Stimulated activated CD4-positive, alpha-beta T cell treated with anti-CD3 and anti-CD28 coated beads, Interleukin-1b, Interleukin-23, amount 100 ng/mL, for 4 hours (primary cell): ENCODE measurements around the gene PAIP1.
A peak's percentile ranks its signal among the peaks of the same experiment; 100 is the strongest.
"Not testable (repeated sequence)": the region's sequence is repeated elsewhere in the genome, so short reads cannot be mapped to it uniquely, and the experiment has no call there.

Experiments used
- DNase-seq, 2 donors: peaks; one replicate each; pipeline ENCODE4 v3.0.0-alpha.2; 2020; ENCODE audit warnings: low read depth in 2 of 2

PAIP1 gene

GRCh38 chr5:43571237-43571636 is 14.4 kb upstream of the PAIP1 start:
- no peak for DNase-seq

DNA sequence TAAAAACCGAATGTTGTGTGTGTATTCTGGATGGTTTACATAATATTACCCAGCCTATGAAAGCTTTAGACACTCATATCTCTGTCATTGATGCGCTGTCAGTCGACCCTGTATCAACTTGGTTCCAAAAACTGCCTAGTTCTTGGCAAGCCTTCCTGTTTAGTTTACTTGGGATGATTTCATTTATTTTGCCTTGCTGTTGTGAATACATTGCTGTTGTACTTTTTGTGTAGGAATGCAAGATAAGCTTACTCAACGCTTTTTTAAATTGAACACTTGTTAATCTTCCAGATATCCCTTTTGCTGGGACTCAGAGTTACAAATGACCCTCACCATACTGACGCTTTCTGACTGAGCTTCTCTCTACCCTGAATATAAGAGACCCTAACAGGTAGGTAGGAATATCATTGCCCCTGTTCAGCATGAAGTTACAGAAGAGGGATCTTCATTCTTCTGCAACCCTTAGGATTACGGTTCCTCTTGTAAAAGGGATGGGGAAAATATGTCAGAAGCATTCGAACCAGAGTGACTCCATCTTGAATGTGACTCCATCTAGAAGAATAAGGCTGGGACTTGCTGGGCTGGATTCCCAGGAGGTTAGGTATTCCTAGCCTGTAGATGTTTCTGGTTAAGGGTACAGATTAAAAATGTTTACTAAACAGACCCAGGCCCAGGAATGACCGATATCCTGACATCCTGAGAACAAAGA is 13.7 kb upstream of the PAIP1 start:
- no peak for DNase-seq

DNA sequence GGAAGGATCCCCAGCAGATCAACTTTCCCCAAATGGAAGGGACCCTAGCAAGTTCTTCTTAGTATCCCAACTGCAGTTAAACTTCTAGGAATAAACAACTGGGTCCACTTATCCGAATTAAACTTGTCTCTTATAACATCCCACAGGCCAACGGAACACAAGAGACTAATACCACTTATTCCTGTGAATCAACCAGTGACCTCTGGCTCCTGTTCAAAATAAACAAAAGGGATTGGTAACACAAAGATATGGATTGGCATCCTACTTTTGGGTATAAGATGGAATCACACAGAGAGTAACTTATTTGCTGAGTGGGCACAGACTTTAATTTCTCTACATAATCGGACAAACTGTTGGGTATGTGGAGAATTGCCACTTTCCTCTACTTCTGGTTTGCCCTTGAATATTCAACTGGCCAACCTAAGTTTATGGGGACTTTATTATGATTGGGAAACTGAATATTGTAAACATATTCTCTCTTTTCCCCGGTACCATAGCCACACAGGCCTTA is 12.4 kb upstream of the PAIP1 start:
- no peak for DNase-seq

- DNase-seq: no peak
Observed at GRCh38 chr5:43567967-43568366, 11.1 kb upstream of the PAIP1 start.

DNA sequence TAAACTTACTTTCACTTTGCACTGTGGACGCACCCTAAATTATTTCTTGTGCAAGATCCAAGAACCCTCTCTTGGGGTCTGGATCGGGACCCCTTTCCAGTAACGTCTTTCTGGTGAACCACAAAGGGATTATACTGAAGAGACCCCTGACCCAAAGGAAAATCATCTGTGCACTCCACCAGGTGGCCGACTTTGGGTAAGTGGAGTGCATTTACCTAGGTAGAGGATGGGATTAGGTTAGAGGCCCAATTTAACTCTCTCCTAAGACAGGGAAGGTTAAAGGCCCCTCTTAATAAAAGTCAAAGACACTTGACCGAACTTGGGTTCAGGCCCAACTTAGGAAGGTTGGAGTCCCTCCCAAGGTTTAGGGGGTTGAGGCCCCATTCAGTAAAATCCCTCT is 8.2 kb upstream of the PAIP1 start:
- DNase-seq: no peak

- no peak for DNase-seq
Observed at GRCh38 chr5:43564289-43564850, 7.5 kb upstream of the PAIP1 start.

GRCh38 chr5:43563321-43563720 is 6.4 kb upstream of the PAIP1 start:
- DNase-seq: no peak

DNA sequence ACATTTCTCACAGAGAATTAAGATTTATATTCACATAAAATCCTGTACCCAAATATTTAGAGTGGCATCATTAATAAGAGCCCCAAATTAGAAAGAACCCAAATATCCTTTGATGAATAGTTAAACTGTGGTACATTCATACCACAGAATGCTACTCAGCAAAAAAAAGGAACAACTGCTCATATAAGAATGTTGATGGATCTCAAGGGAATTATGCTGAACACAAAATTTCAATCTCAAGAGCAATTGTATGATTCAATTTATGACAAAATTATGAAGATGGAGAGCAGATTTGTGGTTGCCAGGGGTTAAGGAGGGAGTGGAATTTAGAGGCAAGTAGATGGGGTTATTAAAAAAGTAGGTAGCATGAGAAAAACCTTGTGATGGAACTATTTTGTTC is 4.5 kb upstream of the PAIP1 start:
- DNase-seq: no peak

GRCh38 chr5:43560128-43560527 is 3.3 kb upstream of the PAIP1 start:
- DNase-seq: no peak

GRCh38 chr5:43556607-43556856 is 345 bp downstream of the PAIP1 start:
- DNase-seq: not testable (repeated sequence)

DNA sequence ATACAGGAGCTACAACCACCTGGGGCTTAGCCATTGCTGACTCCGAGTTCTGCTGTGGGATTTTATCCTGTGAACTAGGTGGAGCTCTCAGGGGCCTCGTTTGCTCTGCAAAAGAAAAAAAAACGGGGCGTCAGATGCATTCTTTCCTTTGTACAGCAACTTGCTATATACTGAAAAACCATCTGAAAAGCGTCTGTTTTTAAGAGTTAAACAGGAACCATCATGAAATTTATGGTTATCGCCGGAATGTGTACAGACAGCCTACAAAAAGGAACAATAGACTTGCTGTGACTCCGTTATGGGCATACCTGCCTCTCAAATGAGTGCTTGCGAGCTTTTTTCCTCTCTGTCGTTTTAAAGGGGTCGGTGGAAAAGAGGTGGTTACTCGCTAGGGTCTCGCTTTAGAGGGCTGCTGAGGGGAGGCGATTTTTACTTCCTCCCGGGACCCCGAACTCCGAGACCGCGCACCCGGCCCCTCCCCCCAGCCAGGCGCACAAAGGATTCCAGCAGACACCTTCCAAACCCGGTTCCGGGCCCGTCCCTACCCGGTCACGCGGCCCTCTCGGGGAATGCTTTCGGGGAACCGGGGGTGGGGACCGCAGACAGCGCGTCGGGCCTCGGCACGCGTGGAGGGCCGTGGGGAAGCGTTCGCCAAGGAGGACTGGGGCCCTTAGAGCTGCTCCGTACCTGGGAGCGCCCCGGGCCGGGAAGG is 826 bp downstream of the PAIP1 start:
- peak; percentile 36 to 47 for DNase-seq

GRCh38 chr5:43554497-43554896 is 2.4 kb downstream of the PAIP1 start:
- DNase-seq: no peak

DNA sequence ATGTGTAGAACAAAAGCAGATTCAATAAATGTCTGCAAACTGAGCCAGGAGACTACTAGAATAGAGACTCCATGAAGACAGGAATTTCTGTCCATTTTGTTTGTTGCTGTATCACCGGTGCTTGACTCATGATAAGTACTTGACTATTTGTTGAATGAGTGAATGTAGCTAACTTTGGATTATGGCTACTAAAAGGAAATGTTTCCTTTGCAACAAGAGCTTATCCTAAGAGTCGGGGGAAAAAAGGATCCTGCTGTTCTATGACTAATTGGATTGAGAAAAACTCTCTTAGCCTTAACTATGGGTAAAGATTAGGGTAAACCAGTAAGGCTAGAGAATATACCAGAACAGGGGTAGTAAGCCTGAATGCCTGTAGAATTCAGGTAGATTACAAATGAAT is 3.5 kb downstream of the PAIP1 start:
- DNase-seq: no peak

DNA sequence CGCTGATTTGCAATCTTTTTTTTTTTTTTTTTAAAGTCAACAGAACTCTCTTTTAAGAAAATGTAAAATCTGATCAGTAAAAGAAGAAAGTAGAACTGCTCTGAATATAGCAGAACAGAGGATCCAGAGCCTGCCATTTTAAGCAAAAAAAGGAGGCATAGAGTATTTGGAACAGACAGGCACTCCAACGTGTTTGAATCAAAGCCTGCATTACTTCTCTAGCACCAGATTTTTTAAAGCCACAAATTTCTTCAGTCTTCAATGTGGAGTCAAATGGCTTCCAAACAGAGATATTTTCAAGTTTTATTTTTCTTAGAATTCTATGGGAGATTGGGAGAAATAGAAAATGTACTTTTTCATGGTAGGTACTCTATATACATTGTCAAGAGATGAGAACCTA is 5.1 kb downstream of the PAIP1 start:
- no peak for DNase-seq

DNA sequence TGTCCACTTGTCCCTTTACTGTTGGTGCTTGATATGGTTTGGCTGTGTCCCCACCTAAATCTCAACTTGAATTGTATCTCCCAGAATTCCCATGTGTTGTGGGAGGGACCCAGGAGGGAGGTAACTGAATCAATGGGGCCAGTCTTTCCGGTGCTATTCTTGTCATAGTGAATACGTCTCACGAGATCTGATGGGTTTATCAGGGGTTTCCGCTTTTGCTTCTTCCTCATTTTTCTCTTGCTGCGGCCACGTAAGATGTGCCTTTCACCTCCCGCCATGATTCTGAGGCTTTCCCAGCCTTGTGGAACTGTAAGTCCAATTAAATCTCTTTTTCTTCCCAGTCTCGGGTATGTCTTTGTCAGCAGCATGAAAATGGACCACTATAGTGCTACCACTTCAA is 7.6 kb downstream of the PAIP1 start:
- not testable (repeated sequence) for DNase-seq

DNA sequence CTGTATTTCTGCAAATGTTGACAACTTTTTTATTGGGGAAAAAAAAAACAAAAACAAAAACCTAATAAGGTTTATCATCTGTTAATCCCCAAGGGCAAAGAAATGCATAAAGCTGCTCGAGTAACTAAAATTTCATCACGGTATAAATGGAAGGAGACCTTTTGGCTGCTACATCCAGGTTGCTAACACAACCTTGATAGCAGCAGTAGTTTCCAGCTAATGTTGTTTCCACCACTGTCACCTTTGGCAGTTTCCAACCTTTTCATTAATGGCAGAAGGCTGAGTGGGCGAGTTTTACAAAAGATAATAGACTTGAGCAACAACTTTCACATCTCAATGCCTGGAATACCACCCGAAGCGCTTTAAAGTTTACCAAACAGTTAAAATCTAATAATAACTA is 8.5 kb downstream of the PAIP1 start:
- no peak for DNase-seq

GRCh38 chr5:43547532-43547931 is 9.3 kb downstream of the PAIP1 start:
- no peak for DNase-seq

DNA sequence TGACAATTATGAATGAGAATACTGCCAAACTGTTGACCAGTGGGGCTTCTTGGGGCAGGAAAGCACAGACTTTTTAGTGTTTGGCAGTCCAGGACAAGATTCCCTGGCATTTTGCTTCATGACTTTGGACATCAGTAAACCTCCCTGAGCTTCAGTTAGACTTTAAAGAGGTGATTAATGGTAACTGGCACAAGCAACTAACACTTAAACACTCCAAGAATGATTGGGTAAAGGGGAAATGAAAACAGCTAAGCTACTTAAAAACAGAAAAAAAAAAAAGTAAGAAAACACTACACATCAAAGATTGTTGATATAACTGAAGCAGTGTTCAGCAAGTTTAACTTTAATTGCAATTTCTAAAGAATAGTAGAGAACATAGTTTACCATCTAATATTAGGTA is 13.4 kb downstream of the PAIP1 start:
- DNase-seq: no peak

- no peak for DNase-seq
Observed at GRCh38 chr5:43540746-43541145, 16.1 kb downstream of the PAIP1 start.

GRCh38 chr5:43536972-43537371 is 19.9 kb downstream of the PAIP1 start:
- no peak for DNase-seq

DNA sequence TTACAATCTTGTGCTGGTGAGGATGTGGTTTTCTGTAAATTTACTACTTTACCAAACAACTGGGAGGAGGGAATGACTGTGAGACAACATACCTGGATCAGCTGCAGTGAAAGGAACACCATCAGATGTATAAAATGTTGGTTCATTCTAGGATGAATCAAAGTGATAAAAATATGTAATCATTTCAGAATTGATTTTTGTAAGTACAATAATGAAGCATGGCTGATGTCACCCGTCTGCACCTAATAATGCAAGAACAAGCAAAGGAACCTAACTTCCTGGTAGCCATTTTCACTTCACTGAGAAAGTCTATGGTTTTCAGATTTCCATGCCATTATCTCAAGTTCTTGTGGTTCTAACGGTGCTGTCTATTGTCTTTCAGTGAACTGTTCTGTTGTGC is 23.2 kb downstream of the PAIP1 start:
- no peak for DNase-seq

- DNase-seq: no peak
Observed at GRCh38 chr5:43530648-43531047, 26.2 kb downstream of the PAIP1 start.

GRCh38 chr5:43523662-43524072 is 33.2 kb downstream of the PAIP1 start:
- no peak for DNase-seq
